NCI-H1417 (cell line): ENCODE data around the gene LATS2.
"Not testable (repeated sequence)": the region's sequence is repeated elsewhere in the genome, so short reads cannot be mapped to it uniquely, and the experiment has no call there.

Source experiments
- DNase-seq, 3 experiments: peaks; one replicate each; lab custom pipeline; 2025; lab: John Stamatoyannopoulos, UW

LATS2 gene

GRCh38 chr13:20991741-20992520, 69.5 kb downstream of the LATS2 start:
- DNase-seq: no peak

GRCh38 chr13:20990910-20991525, 70.4 kb downstream of the LATS2 start:
- DNase-seq: no peak

GRCh38 chr13:20989656-20990321, 71.6 kb downstream of the LATS2 start:
- no peak for DNase-seq

- DNase-seq: no peak
Measured at GRCh38 chr13:20988909-20989655, 72.3 kb downstream of the LATS2 start.

GRCh38 chr13:20988033-20988908, 73.1 kb downstream of the LATS2 start:
- DNase-seq: no peak

- DNase-seq: no peak
Measured at GRCh38 chr13:20987599-20987998, 73.8 kb downstream of the LATS2 start.

GRCh38 chr13:20984879-20985278, 76.5 kb downstream of the LATS2 start:
- no peak for DNase-seq

GRCh38 chr13:20983386-20983785, 78.0 kb downstream of the LATS2 start:
- no peak for DNase-seq

- DNase-seq: no peak
Measured at GRCh38 chr13:20981370-20982095, 79.9 kb downstream of the LATS2 start.

- no peak for DNase-seq
Measured at GRCh38 chr13:20980899-20981298, 80.5 kb downstream of the LATS2 start.

GRCh38 chr13:20980430-20980829, 81.0 kb downstream of the LATS2 start:
- no peak for DNase-seq

- no peak for DNase-seq
Measured at GRCh38 chr13:20977394-20977793, 84.0 kb downstream of the LATS2 start.

- no peak for DNase-seq
Measured at GRCh38 chr13:20974981-20975585, 86.3 kb downstream of the LATS2 start.

GRCh38 chr13:20973886-20974425, 87.4 kb downstream of the LATS2 start:
- no peak for DNase-seq

GRCh38 chr13:20972731-20973130, 88.7 kb downstream of the LATS2 start:
- DNase-seq: no peak

GRCh38 chr13:20969182-20969581, 92.2 kb downstream of the LATS2 start:
- no peak for DNase-seq

GRCh38 chr13:20968745-20969144, 92.6 kb downstream of the LATS2 start:
- DNase-seq: no peak

GRCh38 chr13:20967340-20967739, 94.0 kb downstream of the LATS2 start:
- DNase-seq: no peak

GRCh38 chr13:20964904-20965303, 96.5 kb downstream of the LATS2 start:
- DNase-seq: no peak

GRCh38 chr13:20961663-20962062, 99.7 kb downstream of the LATS2 start:
- DNase-seq: not testable (repeated sequence)
